NB4 (cell line): Measurements from ENCODE around the gene RHBDD2.

Experiments
- CTCF ChIP-seq: IDR thresholded peaks from one replicate; pipeline ENCODE4 v1.5.1; 2012; ENCODE audit warnings: low read depth, low read length
- MYC ChIP-seq: IDR thresholded peaks from 2 replicates; pipeline ENCODE4 v1.6.1; 2011; ENCODE audit warnings: low read depth, low read length
- POLR2A ChIP-seq: IDR thresholded peaks from 2 replicates; pipeline ENCODE4 v1.6.1; 2011; ENCODE audit warnings: mild to moderate bottlenecking; ENCODE audit not compliant: insufficient read length; ENCODE audit errors: extremely low read depth
- TF ChIP-seq, protein P1 (sequence below): IDR thresholded peaks from 2 replicates; pipeline ENCODE4 v1.6.1; 2011; ENCODE audit warnings: low read depth, low read length

GRCh38 chr7:75887669-75888369 is 9.0 kb downstream of the RHBDD2 start:
- TF ChIP-seq CTCF (no peak), POLR2A (no peak), MYC (no peak)
- TF ChIP-seq, protein P1, sequence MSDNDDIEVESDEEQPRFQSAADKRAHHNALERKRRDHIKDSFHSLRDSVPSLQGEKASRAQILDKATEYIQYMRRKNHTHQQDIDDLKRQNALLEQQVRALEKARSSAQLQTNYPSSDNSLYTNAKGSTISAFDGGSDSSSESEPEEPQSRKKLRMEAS = no peak
